ENCODE results near the gene OPRM1. TPM values are rescaled to one million over a fixed set of nuclear protein-coding genes. Genes with fewer than 3 reads are reported as not detected.
"Not testable (repeated sequence)": the region's sequence is repeated elsewhere in the genome, so short reads cannot be mapped to it uniquely, and the experiment has no call there.

The OPRM1 gene
- total and polyA plus RNA-seq, 11 donors: not detected

DNA sequence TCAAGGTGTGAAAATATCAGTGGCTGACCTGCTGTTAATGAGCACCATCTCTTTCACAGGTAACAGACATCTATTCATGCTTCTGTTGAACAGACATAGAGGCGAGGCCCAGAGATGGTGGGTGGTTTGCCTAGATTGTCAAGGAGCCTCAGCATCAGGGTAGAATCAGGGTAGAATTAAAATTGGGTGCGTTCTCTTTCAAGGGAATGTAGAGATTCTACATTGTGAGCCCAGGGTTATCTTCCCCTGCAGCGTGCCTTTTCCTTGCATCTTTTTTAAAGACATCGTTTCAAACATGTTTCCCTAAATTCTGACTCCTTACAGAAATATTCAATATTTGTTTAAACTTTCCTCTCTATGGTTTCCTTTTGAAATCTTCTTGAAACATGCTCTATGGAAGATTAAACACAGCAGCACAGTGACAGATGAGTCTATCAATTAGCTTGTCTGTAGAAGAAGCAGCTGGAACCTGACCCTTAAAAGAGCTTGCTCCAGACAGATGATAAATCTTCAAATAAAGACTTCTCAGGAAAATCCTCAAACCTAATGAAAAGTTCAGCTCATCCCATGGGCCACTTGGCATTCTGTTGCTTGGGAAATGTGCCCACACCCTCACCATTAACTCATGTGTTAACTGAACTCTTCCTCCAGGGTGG, 197.7 kb downstream of the OPRM1 start:
- Histone ChIP-seq H3K4me1 (peaks cover 0 to 24% (median 0%) of the 10 kb centered on the region in 12 donors), H3K9me3 (no peaks in the 10 kb centered on the region), H3K27ac (no peak overlapping the region), H3K36me3 (no peaks in the 10 kb centered on the region), H3K4me3 (no peak overlapping the region), H3K27me3 (no peaks in the 10 kb centered on the region)
- 83 to 92% (median 89%) methylated on average over 4 of the region's 4 CpGs for WGBS, 4 donors
- intact Hi-C loops (cut with DNase I): no loop called here
- DNase-seq: no peak
- ATAC-seq: no peak
- TF ChIP-seq, protein P1, sequence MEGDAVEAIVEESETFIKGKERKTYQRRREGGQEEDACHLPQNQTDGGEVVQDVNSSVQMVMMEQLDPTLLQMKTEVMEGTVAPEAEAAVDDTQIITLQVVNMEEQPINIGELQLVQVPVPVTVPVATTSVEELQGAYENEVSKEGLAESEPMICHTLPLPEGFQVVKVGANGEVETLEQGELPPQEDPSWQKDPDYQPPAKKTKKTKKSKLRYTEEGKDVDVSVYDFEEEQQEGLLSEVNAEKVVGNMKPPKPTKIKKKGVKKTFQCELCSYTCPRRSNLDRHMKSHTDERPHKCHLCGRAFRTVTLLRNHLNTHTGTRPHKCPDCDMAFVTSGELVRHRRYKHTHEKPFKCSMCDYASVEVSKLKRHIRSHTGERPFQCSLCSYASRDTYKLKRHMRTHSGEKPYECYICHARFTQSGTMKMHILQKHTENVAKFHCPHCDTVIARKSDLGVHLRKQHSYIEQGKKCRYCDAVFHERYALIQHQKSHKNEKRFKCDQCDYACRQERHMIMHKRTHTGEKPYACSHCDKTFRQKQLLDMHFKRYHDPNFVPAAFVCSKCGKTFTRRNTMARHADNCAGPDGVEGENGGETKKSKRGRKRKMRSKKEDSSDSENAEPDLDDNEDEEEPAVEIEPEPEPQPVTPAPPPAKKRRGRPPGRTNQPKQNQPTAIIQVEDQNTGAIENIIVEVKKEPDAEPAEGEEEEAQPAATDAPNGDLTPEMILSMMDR (IDR thresholded peaks at IDR 0.05): no peak
- TF ChIP-seq POLR2A (IDR thresholded peaks at IDR 0.05): no peak

DNA sequence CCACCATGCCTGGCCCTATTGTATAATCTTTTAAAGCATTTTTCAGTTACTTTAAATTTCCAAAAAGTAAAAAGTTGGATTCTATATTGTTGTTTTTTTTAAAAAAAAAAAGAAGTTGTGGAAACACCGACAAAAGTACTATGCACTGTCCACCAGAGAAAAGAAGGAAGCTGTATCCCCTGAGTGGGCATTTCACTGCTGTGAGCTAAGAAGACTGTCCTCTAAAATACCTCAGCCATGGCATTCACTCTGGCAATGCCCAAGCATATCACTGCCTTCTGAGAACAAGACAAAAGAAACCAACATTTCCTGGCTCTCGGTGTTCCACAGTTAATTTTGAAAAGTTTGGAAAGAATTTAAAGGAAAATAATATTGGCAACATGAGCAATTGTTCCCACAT, 199.8 kb downstream of the OPRM1 start:
- intact Hi-C loops (cut with DNase I): no loop called here
- no peaks in the 10 kb centered on the region for H3K27me3 ChIP-seq
- H3K4me3 ChIP-seq: no peak overlapping the region
- H3K9me3 ChIP-seq: no peaks in the 10 kb centered on the region
- DNase-seq (no peak), ATAC-seq (no peak)
- no peak overlapping the region for H3K27ac ChIP-seq
- no peaks in the 10 kb centered on the region for H3K36me3 ChIP-seq
- TF ChIP-seq, protein P1 (IDR thresholded peaks at IDR 0.05): no peak
- TF ChIP-seq POLR2A (IDR thresholded peaks at IDR 0.05): no peak
- WGBS, 4 donors: 73 to 83% (median 78%) methylated on average over 2 of the region's 2 CpGs
- peaks cover 0 to 17% (median 0%) of the 10 kb centered on the region in 12 donors for H3K4me1 ChIP-seq

DNA sequence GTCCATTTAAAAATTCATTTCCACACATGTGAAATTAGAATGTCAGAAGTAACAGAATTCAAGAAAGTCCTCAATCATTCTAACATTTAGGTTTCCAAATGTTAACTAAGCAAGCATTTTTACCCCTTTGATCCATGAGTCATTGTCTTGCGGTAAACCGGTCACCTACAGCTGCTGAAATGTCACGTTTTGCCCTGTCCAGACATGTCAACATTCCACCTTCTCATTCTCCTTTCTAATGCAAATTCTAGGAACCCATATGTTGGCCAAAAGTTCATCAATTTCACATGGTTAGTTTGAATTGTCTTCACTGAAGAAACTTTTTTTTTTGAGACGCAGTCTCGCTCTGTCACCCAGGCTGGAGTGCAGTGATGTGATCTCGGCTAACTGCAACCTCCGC, 200.4 kb downstream of the OPRM1 start:
- Histone ChIP-seq H3K9me3 (no peaks in the 10 kb centered on the region), H3K27me3 (no peaks in the 10 kb centered on the region), H3K4me1 (peaks cover 0 to 12% (median 0%) of the 10 kb centered on the region in 12 donors), H3K36me3 (no peaks in the 10 kb centered on the region), H3K27ac (no peak overlapping the region), H3K4me3 (no peak overlapping the region)
- intact Hi-C loops (cut with DNase I): no loop called here
- 81 to 97% (median 95%) methylated on average over 7 of the region's 7 CpGs for WGBS, 4 donors
- ATAC-seq: no peak
- DNase-seq: no peak
- TF ChIP-seq, protein P1 (IDR thresholded peaks at IDR 0.05): no peak
- TF ChIP-seq POLR2A (IDR thresholded peaks at IDR 0.05): no peak

DNA sequence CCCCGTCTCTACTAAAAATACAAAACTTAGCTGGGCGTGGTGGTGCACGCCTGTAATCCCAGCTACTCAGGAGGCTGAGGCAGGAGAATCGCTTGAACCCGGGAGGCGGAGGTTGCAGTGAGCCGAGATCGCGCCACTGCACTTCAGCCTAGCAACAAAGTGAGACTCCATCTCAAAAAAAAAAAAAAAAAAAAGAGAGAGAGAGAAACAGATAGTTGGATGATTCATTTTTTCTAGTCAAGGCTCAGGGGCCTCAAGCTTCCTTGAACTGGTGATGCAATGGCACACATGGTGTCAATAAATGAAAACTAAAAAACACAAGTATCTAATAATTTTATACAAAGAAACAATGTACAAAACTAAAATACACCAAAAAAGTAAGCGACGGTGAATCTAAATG, 202.0 kb downstream of the OPRM1 start:
- H3K9me3 ChIP-seq; H3K27ac ChIP-seq; DNase-seq; H3K27me3 ChIP-seq; ATAC-seq; H3K4me3 ChIP-seq; H3K36me3 ChIP-seq; intact Hi-C loops (cut with DNase I): not testable (repeated sequence)
- 93 to 95% (median 95%) methylated on average over 11 of the region's 11 CpGs for WGBS, 4 donors
- H3K4me1 ChIP-seq: peaks cover 0 to 13% (median 0%) of the 10 kb centered on the region in 12 donors

DNA sequence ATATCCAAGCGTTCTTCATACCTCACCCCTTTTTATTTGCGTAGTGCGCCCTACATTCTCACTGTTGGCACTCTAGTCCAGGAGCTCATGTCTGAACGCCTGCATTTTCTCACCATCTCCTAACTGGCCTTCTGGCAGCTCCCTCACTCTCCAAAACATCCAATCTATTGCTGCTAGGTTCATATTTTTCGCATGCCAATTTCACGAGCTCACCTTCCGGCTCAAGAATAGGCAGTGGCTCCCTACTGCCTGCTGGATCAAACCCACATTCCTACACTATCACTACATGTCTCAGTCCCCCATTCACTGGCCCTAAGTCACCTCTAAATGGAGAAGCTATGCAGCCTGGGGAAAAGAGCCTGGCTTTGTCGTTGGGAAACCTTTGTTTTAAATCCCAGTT, 202.5 kb downstream of the OPRM1 start:
- Histone ChIP-seq H3K9me3 (no peaks in the 10 kb centered on the region), H3K27me3 (no peaks in the 10 kb centered on the region), H3K4me3 (no peak overlapping the region), H3K36me3 (no peaks in the 10 kb centered on the region), H3K27ac (no peak overlapping the region), H3K4me1 (peaks cover 0 to 13% (median 0%) of the 10 kb centered on the region in 12 donors)
- TF ChIP-seq POLR2A (IDR thresholded peaks at IDR 0.05): no peak
- TF ChIP-seq, protein P1 (IDR thresholded peaks at IDR 0.05): no peak
- intact Hi-C loops (cut with DNase I): no loop called here
- 65 to 77% (median 72%) methylated on average over 8 of the region's 8 CpGs for WGBS, 4 donors
- no peak for ATAC-seq
- DNase-seq: no peak

Measured in heart left ventricle (tissue), 16 donors.